DOHH2 (cell line): ENCODE results near the gene AXDND1.

Experiments used
- H3F3A ChIP-seq: fragments of 200-600 bp; sonication (generic), shearing (Covaris generic); 2 replicates; pipeline ENCODE4 v1.6.0; 2016; ENCODE audit warnings: antibody characterized with exemption, mild to moderate bottlenecking; ENCODE audit not compliant: control insufficient read depth, insufficient read depth
- H3K27ac ChIP-seq: fragments of 200-600 bp; sonication (generic); 2 replicates; pipeline ENCODE4 v1.5.1; 2014; ENCODE audit warnings: low read depth, mild to moderate bottlenecking, low read length, moderate library complexity
- H3K27me3 ChIP-seq: fragments of 200-600 bp; sonication (generic); 2 replicates; pipeline ENCODE4 v1.6.1; 2014; ENCODE audit warnings: mild to moderate bottlenecking, low read length, mixed read lengths; ENCODE audit not compliant: control insufficient read depth
- H3K36me3 ChIP-seq: fragments of 200-600 bp; sonication (generic); 2 replicates; pipeline ENCODE4 v1.6.1; 2014; ENCODE audit warnings: mild to moderate bottlenecking, low read length, moderate library complexity, mixed read lengths; ENCODE audit not compliant: control insufficient read depth
- H3K4me1 ChIP-seq: fragments of 200-600 bp; sonication (generic); 2 replicates; pipeline ENCODE4 v1.6.1; 2014; ENCODE audit warnings: mild to moderate bottlenecking, low read length, mixed read lengths; ENCODE audit not compliant: control insufficient read depth
- H3K4me2 ChIP-seq: fragments of 200-600 bp; sonication (generic); 2 replicates; pipeline ENCODE4 v1.6.0; 2014; ENCODE audit warnings: mild to moderate bottlenecking, low read length, moderate library complexity
- H3K4me3 ChIP-seq: fragments of 200-600 bp; sonication (generic); 2 replicates; pipeline ENCODE4 v1.5.1; 2014; ENCODE audit warnings: mild to moderate bottlenecking, low read length, mixed read lengths
- H3K79me2 ChIP-seq: fragments of 200-600 bp; sonication (generic); 2 replicates; pipeline ENCODE4 v1.6.1; 2014; ENCODE audit warnings: mild to moderate bottlenecking, low read length, mixed read lengths; ENCODE audit not compliant: control insufficient read depth
- H3K9me2 ChIP-seq: fragments of 200-600 bp; sonication (generic); replicated peaks from 2 replicates; pipeline ENCODE4 v1.6.1; 2014; ENCODE audit warnings: mild to moderate bottlenecking, low read length, mixed read lengths; ENCODE audit not compliant: control insufficient read depth
- H3K9me3 ChIP-seq: fragments of 200-600 bp; sonication (generic); 2 replicates; pipeline ENCODE4 v1.6.1; 2014; ENCODE audit warnings: antibody characterized with exemption, low read length, mixed read lengths; ENCODE audit not compliant: control insufficient read depth, insufficient read depth
- H4K20me1 ChIP-seq: fragments of 200-600 bp; sonication (generic); 2 replicates; pipeline ENCODE4 v1.6.0; 2014; ENCODE audit warnings: low read depth, mild to moderate bottlenecking, antibody characterized with exemption, low read length, moderate library complexity; ENCODE audit not compliant: control insufficient read depth, insufficient read depth
- EZH2phosphoT487 ChIP-seq: fragments of 200-600 bp; sonication (generic); IDR thresholded peaks from 2 replicates; pipeline ENCODE4 v1.6.1; 2017; ENCODE audit warnings: borderline replicate concordance, mild to moderate bottlenecking, antibody characterized with exemption, low read length, moderate library complexity, mixed read lengths
- TF ChIP-seq, protein P1 (sequence below): fragments of 200-600 bp; sonication (generic); IDR thresholded peaks from one replicate; pipeline ENCODE4 v1.5.1; 2014; ENCODE audit warnings: antibody characterized with exemption, mild to moderate bottlenecking, low read depth, low read length; ENCODE audit not compliant: poor library complexity, severe bottlenecking

AXDND1 gene, protein sequence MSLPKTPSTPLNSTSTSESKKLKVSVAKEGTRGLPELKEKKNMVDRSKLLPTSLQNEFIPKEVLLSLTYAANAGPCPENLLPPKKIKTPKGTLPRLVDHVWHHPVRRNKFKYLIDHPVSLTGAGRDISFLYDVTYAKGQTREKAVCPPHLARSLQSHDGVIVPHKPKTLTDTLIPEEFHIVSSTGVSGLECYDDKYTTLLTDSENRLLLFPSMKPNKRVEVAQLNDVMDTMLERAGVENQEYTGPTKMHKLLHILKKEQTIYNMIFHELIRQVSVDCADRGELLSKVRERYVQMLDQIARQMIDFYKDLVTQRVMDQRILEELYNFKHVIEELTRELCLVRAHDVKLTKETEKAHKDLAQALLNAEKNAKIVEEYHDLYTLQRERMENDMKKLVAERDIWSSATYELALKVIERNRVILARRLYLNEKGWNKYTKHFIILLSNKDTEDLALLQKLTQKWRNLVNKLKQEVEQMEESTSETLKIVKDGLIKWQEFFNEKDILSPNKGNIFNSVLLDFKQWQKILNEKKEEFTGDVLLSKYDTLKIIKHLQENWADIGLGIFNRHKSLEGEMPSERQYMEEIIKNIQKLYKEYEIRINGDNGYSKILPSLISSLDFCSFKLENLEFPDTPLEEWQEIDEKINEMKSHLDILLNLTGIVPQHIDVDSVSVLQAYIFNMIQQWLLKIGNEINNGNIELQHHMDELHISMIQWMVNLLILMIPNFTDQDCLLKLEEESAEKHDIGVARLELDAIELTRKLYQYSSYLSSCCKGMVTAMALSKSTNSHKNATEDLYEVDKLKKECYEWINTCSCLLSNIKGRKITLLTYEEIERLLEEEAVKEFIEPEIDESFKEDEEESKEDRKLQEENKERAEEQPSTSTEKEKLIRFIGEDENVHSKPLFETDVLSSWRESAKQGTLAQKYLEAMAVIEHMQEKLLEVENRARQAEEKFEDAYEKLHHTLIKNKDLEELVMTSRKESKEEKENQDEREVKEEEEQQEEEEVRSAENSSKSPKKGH

DNA sequence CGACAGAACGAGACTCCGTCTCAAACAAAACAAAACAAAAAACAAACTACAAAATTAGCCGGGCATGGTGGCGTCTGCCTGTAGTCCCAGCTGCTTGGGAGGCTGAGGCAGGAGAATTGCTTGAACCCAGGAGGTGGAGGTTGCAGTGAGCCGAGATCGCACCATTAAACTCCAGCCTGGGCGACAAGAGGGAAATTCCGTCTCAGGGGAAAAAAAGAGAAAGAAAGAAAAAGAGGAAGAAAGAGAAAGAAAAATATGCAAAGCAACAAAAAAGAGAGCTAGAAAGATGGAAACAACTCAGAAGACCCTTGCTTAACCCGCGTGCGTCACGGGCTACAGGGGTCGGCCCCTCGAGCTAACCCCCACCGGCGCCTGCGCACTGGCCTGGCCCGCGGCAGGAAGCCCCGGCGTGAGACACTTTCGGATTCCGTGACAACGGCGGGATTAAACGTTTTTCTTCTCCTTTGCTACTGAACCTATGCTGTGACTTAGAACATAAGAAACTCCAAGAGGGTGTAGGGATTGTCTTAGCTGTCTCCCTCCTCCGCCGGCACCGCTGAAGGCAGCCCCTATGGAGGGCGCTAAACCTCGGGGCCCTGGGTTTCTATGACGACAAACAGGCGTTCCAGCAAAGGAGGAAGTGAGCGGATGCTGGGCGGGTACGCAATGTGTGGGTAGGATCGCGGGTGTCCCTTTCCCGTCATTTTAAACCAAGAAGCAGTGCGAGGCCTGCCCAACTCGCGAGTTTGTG, at the start of gene AXDND1:
Gene AXDND1 (plus strand): TSS at position 630 of the 751 bp plus-strand sequence. CDS start 539 bp downstream, outside the sequence.
- no peaks in the 10 kb centered on the region for H3K79me2 ChIP-seq
- H3K4me3 ChIP-seq, result peak within 1 kb of the TSS; percentile 79
- no peaks in the 10 kb centered on the region for H3K9me3 ChIP-seq
- peak within 1 kb of the TSS; percentile 85 for H3K27ac ChIP-seq
- H3F3A ChIP-seq, result 0 out of 2 replicates have a peak, but pooled peaks cover 6% of the 10 kb centered on the region
- H3K4me1 ChIP-seq, result peaks cover 10% of the 10 kb centered on the region
- peak within 1 kb of the TSS; percentile 70 for H3K4me2 ChIP-seq
- no peaks in the 10 kb centered on the region for H3K36me3 ChIP-seq
- no peaks in the 10 kb centered on the region for H3K9me2 ChIP-seq
- H4K20me1 ChIP-seq, result no peaks in the 10 kb centered on the region
- TF ChIP-seq EZH2phosphoT487, result no peak
- TF ChIP-seq, protein P1, sequence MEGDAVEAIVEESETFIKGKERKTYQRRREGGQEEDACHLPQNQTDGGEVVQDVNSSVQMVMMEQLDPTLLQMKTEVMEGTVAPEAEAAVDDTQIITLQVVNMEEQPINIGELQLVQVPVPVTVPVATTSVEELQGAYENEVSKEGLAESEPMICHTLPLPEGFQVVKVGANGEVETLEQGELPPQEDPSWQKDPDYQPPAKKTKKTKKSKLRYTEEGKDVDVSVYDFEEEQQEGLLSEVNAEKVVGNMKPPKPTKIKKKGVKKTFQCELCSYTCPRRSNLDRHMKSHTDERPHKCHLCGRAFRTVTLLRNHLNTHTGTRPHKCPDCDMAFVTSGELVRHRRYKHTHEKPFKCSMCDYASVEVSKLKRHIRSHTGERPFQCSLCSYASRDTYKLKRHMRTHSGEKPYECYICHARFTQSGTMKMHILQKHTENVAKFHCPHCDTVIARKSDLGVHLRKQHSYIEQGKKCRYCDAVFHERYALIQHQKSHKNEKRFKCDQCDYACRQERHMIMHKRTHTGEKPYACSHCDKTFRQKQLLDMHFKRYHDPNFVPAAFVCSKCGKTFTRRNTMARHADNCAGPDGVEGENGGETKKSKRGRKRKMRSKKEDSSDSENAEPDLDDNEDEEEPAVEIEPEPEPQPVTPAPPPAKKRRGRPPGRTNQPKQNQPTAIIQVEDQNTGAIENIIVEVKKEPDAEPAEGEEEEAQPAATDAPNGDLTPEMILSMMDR, result no peak
- H3K27me3 ChIP-seq, result no peaks in the 10 kb centered on the region

- Histone ChIP-seq H3K4me3 (no peak overlapping the region), H4K20me1 (no peaks in the 10 kb centered on the region), H3K27me3 (no peaks in the 10 kb centered on the region), H3K36me3 (peaks cover 12% of the 10 kb centered on the region), H3F3A (no peaks in the 10 kb centered on the region), H3K4me2 (no peak overlapping the region), H3K9me3 (no peaks in the 10 kb centered on the region), H3K4me1 (peaks cover 12% of the 10 kb centered on the region), H3K27ac (no peak overlapping the region), H3K9me2 (no peaks in the 10 kb centered on the region), H3K79me2 (peaks cover 17% of the 10 kb centered on the region)
- TF ChIP-seq, protein P1, result no peak
Measured at GRCh38 chr1:179318491-179318890, 47.3 kb upstream of the AXDND1 start.

DNA sequence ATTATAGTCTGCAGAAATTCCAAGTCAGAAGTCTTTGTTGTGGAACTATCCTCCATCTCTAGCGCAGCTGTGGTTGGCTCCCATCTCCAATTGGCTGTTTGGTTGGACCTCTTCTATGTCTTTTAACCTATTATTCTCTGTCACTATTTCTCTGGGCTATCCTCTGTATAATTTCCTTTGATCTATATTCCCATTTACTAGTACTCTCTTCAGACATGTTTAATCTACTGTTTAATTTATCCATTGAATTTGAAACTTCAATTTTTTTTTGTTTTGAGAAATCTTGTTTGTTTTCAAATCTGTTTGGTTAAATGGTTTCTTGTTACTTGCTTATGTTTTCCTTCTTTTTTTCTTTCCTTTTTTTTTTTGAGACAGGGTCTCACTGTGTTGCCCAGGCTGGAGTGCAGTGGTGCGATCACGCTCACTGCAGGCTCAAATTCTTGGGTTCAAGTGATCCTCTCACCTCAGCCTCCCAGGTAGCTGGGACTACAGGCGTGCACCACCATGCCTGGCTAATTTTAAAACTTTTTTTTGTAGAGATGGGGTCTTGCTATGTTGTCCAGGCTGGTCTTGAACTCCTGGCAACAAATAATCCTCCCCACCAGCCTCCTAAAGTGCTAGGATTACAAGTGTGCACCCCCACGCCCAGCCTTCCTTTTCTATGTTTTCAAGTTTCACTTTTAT, 44.1 kb upstream of the AXDND1 start:
- peaks cover 13% of the 10 kb centered on the region for H3K79me2 ChIP-seq
- H3K4me1 ChIP-seq, result peaks cover 12% of the 10 kb centered on the region
- no peak for TF ChIP-seq EZH2phosphoT487
- TF ChIP-seq, protein P1, result no peak
- H4K20me1 ChIP-seq, result no peaks in the 10 kb centered on the region
- H3K36me3 ChIP-seq, result peaks cover 17% of the 10 kb centered on the region
- no peaks in the 10 kb centered on the region for H3K9me2 ChIP-seq
- H3F3A ChIP-seq, result no peaks in the 10 kb centered on the region
- no peak overlapping the region for H3K4me2 ChIP-seq
- H3K27ac ChIP-seq, result no peak overlapping the region
- H3K9me3 ChIP-seq, result no peaks in the 10 kb centered on the region
- no peaks in the 10 kb centered on the region for H3K27me3 ChIP-seq
- H3K4me3 ChIP-seq, result no peak overlapping the region
